Heart left ventricle (tissue), 16 donors: ENCODE measurements around the gene LAMA4. TPM values are rescaled to one million over a fixed set of nuclear protein-coding genes. Genes with fewer than 3 reads are reported as not detected.
A peak's percentile ranks its signal among the peaks of the same experiment; 100 is the strongest.

Experiments
- ATAC-seq, 4 donors: fragments of 200-7000 bp; cut with Tn5 transposase; one replicate each; pipeline ENCODE4 v1.9.1; 2020 to 2022; ENCODE audit warnings: moderate library complexity in 4 of 4, mild to moderate bottlenecking in 3 of 4, moderate number of reproducible peaks in 1 of 4
- DNase-seq, 5 donors: peaks; one replicate each; pipeline ENCODE4 v3.0.0-alpha.2; 2020
- H3K27ac ChIP-seq, 12 donors: fragments of 200-600 bp; sonication (generic) in 4 of 12; one replicate each; pipeline versions ENCODE4 v1.5.0 to v1.8.0; 2016 to 2022; ENCODE audit warnings: mild to moderate bottlenecking in 2 of 12
- H3K27me3 ChIP-seq, 9 donors: fragments of 200-600 bp; sonication (generic) in 2 of 9; one replicate each; pipeline versions ENCODE4 v1.5.1 to v1.8.0; 2016 to 2022; ENCODE audit warnings: mild to moderate bottlenecking in 3 of 9
- H3K36me3 ChIP-seq, 9 donors: fragments of 200-600 bp; sonication (generic) in 2 of 9; one replicate each; pipeline versions ENCODE4 v1.5.0 to v1.8.0; 2018 to 2022; ENCODE audit warnings: mild to moderate bottlenecking in 2 of 9
- H3K4me1 ChIP-seq, 12 donors: fragments of 200-600 bp; sonication (generic) in 4 of 12; one replicate each; pipeline versions ENCODE4 v1.5.0 to v1.8.0; 2016 to 2022; ENCODE audit warnings: mild to moderate bottlenecking in 3 of 12
- H3K4me3 ChIP-seq, 12 donors: fragments of 200-600 bp; sonication (generic) in 4 of 12; one replicate each; pipeline versions ENCODE4 v1.5.0 to v1.8.0; 2017 to 2022; ENCODE audit warnings: mild to moderate bottlenecking in 9 of 12, moderate library complexity in 4 of 12
- H3K9me3 ChIP-seq, 12 donors: fragments of 200-600 bp; sonication (generic) in 4 of 12; one replicate each; pipeline versions ENCODE4 v1.5.0 to v1.8.0; 2016 to 2022; ENCODE audit warnings: mild to moderate bottlenecking in 1 of 12
- CTCF ChIP-seq, 12 donors: fragments of 200-600 bp; sonication (generic) in 4 of 12; IDR thresholded peaks; one replicate each; pipeline versions ENCODE4 v1.5.0 to v1.8.0; 2018 to 2022; ENCODE audit warnings: antibody characterized with exemption in 12 of 12, mild to moderate bottlenecking in 5 of 12
- POLR2A ChIP-seq, 2 donors: fragments of 450-650 bp; IDR thresholded peaks; one replicate each; pipeline ENCODE4 v1.6.1; 2017; ENCODE audit warnings: antibody characterized with exemption in 2 of 2, mild to moderate bottlenecking in 2 of 2, moderate library complexity in 2 of 2
- WGBS, 4 donors: extraction: QIAGEN DNeasy Blood & Tissue Kit in 2 of 4; methylation state at CpG; one replicate each; pipeline versions ENCODE4 v1.1.5 to v1.1.7; 2013 to 2018; 5-methylcytosine and 5-hydroxymethylcytosine counted together
- intact Hi-C, 10 donors: fragments of 100-400 bp; cut with DNase I; formaldehyde crosslinking; loops; one replicate each; pipeline versions ENCODE4 v1.11.1 to v1.14.2; 2022
- polyA plus RNA-seq, 2 donors: library from polyadenylated mRNA; stranded (reverse); fragments of 200-250 nt; gene quantifications; one replicate each; pipeline ENCODE4 v1.2.3, GENCODE V29; 2013
- total RNA-seq, 9 donors: library from RNA; depleted of rRNA in 2 of 9; stranded (reverse); fragments of >200 nt in 2 of 9; fragmentation: NEBNext Ultra II Directional in 3 of 9; extraction: Animal tissue kit (Norgen Biotek cat#: 25700) in 3 of 9; gene quantifications; one replicate each; pipeline versions ENCODE4 v1.1.0 to v1.2.4, GENCODE V29; 2016 to 2023
- donor health status: ischemic (EF 13 %, LVEDD 7.1; RV severe dilation, severe dysfunction).
- donor health status: healthy with polysubstance abuse.
- donor health status: DM: no; HTN: yes; CAD: no.
- donor health status: DM: no; HTN: no; CAD: no.
- donor health status: ischemic (EF 25% LVEDD 6.9; RV normal size, moderate dysfunction).
- donor health status: ischemic (EF 25% LVEDD 5.7; RV mildly dilated, moderate dysfunction).
- donor health status: healthy.
- donor health status: DM: yes; HTN: yes; CAD: no.
- donor health status: ischemic (EF 35%, LVEDD 5.7; RV mildly dilated, moderate dysfunction).
- donor health status: nonischemic (EF 11% LVEDD 7.7; RV severe dilation, severe dysfunction).
- donor health status: DM: yes; HTN: yes; CAD: no.
- donor health status: PGD.
- donor health status: ischemic (EF 29% LVEDD 5.4; RV normal size, mild dysfunction).
- donor health status: nonischemic (EF 23%, LVEDD 6.1; RV moderate dilation, normal function).

LAMA4 gene
- total and polyA plus RNA-seq, 11 donors: 23.8 to 132 (median 56.9) TPM

- intact Hi-C loops: loop anchor here in 1 of 10 donors (5.0 kb wide), 1 partner anchor 83 kb away; no protein-coding TSS in a partner anchor
- DNase-seq: no peak
Observed at GRCh38 chr6:112275365-112275764, 21.0 kb upstream of the LAMA4 start.

GRCh38 chr6:112274774-112275173 lies 20.4 kb upstream of the LAMA4 start:
- Histone ChIP-seq H3K27ac (no peak overlapping the region), H3K36me3 (no peaks in the 10 kb centered on the region), H3K9me3 (no peaks in the 10 kb centered on the region), H3K4me3 (no peak overlapping the region), H3K27me3 (no peaks in the 10 kb centered on the region), H3K4me1 (peaks cover 0 to 23% (median 13%) of the 10 kb centered on the region in 12 donors)
- WGBS, 4 donors: 67 to 72% (median 69%) methylated on average over 1 of the region's 1 CpG
- no peak for TF ChIP-seq CTCF (IDR thresholded peaks at IDR 0.05)
- ATAC-seq (no peak), DNase-seq (no peak)
- intact Hi-C loops: loop anchor here in 1 of 10 donors (5.0 kb wide), 1 partner anchor 82 kb away; no protein-coding TSS in a partner anchor

More at GRCh38 chr6:112275365-112275764, 21.0 kb upstream of the LAMA4 start:
- no peak for ATAC-seq
- H3K9me3 ChIP-seq: no peaks in the 10 kb centered on the region
- peaks cover 0 to 24% (median 17%) of the 10 kb centered on the region in 12 donors for H3K4me1 ChIP-seq
- no peak overlapping the region for H3K27ac ChIP-seq
- H3K36me3 ChIP-seq: no peaks in the 10 kb centered on the region
- no peak for TF ChIP-seq POLR2A (IDR thresholded peaks at IDR 0.05)
- TF ChIP-seq CTCF (IDR thresholded peaks at IDR 0.05): no peak
- H3K4me3 ChIP-seq: no peak overlapping the region
- H3K27me3 ChIP-seq: no peaks in the 10 kb centered on the region

DNA sequence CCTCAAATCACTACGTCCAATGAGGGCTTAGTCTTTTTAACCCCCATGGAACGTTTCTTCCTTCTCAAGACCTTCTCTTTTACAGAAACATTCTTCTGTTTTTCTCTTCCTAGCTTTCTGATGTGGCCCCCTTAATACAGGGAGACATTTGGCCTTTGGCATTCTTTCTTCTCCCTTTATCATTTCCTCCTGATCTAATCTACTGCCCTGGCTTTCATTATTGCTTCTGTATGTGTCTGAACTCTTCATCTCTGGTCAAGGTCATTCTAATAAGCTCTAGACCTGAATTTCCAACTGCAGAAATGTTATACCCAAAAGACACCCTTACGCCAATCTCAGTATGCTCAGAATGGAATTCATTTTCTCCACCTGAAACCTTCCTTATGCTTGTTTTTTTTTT lies 18.4 kb upstream of the LAMA4 start:
- DNase-seq (no peak), ATAC-seq (no peak)
- Histone ChIP-seq H3K9me3 (no peaks in the 10 kb centered on the region), H3K4me3 (no peak overlapping the region), H3K27me3 (no peaks in the 10 kb centered on the region), H3K27ac (no peak overlapping the region), H3K4me1 (peaks cover 0 to 26% (median 21%) of the 10 kb centered on the region in 12 donors), H3K36me3 (no peaks in the 10 kb centered on the region)
- WGBS, 4 donors: 93 to 96% (median 94%) methylated on average over 3 of the region's 3 CpGs
- intact Hi-C loops: no loop called here
- TF ChIP-seq POLR2A (IDR thresholded peaks at IDR 0.05): no peak
- no peak for TF ChIP-seq CTCF (IDR thresholded peaks at IDR 0.05)

DNA sequence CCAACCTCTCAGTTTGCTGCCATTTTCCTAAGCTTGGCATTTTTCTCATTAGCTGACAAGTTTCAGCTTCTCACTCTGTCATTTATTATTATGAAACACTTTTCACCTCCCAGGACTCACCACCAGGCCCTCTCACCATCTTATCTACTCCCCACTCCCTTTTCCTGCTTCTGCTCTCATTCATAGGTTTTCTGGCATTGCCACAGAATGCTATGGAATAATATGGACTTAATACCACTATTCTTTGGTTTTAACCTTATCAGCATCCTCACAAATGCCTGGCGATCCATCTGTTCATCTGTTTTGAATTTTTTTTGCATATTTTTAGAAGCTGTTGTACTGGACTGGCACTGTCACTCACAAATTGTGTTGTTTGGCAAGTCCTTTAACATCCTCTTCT lies 16.4 kb upstream of the LAMA4 start:
- WGBS, 4 donors: 90 to 95% (median 92%) methylated on average over 1 of the region's 1 CpG
- intact Hi-C loops: no loop called here
- TF ChIP-seq CTCF (IDR thresholded peaks at IDR 0.05): no peak
- TF ChIP-seq POLR2A (IDR thresholded peaks at IDR 0.05): no peak
- DNase-seq (no peak), ATAC-seq (no peak)
- no peak overlapping the region for H3K4me3 ChIP-seq
- no peaks in the 10 kb centered on the region for H3K9me3 ChIP-seq
- H3K4me1 ChIP-seq: peaks cover 0 to 31% (median 22%) of the 10 kb centered on the region in 12 donors
- no peaks in the 10 kb centered on the region for H3K27me3 ChIP-seq
- H3K36me3 ChIP-seq: no peaks in the 10 kb centered on the region
- H3K27ac ChIP-seq: peak overlapping the region in 5 of 12 donors; percentile 3 to 73 (median 26)
